GM15510 (cell line): ENCODE measurements around the gene CDC6.

ENCODE experiments used
- POLR2A ChIP-seq: IDR thresholded peaks from 3 replicates; pipeline ENCODE4 v1.6.1; 2011; ENCODE audit warnings: borderline replicate concordance; ENCODE audit not compliant: insufficient read length; ENCODE audit errors: extremely low read depth

Gene CDC6, protein sequence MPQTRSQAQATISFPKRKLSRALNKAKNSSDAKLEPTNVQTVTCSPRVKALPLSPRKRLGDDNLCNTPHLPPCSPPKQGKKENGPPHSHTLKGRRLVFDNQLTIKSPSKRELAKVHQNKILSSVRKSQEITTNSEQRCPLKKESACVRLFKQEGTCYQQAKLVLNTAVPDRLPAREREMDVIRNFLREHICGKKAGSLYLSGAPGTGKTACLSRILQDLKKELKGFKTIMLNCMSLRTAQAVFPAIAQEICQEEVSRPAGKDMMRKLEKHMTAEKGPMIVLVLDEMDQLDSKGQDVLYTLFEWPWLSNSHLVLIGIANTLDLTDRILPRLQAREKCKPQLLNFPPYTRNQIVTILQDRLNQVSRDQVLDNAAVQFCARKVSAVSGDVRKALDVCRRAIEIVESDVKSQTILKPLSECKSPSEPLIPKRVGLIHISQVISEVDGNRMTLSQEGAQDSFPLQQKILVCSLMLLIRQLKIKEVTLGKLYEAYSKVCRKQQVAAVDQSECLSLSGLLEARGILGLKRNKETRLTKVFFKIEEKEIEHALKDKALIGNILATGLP

DNA sequence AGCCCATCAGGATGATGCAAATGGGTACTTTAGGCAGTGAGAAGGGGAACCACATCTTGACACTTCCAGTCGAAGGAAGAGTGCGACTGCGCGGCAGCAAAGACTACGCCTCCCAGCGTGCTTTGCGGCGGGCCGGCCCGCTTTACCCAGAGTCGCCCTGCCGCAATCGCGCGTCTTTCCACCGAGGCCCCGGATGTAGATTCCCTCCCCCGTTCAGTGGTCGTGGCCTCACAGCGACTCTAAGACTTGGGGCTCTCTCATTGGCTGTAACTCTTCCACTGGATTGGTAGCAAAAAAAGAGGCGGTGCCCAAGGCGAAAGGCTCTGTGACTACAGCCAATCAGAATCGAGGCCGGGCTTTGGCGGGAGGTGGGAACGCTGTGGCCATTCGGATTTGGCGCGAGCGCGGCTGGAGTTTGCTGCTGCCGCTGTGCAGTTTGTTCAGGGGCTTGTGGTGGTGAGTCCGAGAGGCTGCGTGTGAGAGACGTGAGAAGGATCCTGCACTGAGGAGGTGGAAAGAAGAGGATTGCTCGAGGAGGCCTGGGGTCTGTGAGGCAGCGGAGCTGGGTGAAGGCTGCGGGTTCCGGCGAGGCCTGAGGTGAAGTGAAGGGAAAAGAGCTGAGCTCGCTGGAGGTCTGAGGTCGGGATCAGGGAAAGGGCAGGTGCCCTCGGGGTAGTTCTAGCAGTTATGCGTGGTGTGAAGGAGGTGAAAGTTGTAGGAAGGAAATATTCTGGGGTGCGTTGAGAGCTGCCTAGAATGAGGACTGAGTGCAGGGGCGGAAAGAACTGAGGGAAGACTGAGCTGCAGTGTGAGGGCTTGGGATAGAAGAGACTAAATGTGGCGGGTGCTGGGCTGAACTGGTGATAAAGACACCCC, at the start of gene CDC6:
CDC6 (plus strand) TSS at position 386 of the 876 bp plus-strand sequence. CDS start 1,542 bp downstream, outside the sequence.
- peak; percentile 88 for TF ChIP-seq POLR2A

DNA sequence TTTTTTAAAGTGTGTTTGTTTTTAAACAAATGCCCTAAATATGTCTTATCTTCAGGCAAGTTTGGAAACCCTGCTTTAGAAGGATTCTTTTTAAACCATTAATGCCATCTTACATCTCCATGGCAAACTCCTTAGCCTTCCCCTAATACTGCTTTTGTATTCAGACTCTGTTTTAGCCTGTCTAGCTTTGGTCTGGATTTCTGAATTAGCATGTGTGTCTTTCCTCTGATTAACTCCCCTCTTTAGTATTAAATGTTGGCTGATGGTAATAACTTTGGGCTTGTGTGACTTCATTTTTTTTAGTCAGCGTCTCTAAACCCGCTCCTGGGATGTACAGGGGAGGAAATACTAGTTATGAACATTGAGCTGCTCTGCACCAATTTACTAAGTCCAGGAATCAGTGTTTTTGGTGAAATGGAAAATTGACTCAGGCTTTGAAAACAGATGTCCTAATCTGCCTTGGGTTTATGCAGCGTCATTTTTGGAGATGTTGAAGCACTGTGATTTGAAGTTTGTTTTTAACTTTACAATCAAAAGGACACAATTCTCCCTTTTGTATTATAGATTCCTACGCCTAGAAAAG, 46.3 kb upstream of the CDC6 start:
- TF ChIP-seq POLR2A = no peak

DNA sequence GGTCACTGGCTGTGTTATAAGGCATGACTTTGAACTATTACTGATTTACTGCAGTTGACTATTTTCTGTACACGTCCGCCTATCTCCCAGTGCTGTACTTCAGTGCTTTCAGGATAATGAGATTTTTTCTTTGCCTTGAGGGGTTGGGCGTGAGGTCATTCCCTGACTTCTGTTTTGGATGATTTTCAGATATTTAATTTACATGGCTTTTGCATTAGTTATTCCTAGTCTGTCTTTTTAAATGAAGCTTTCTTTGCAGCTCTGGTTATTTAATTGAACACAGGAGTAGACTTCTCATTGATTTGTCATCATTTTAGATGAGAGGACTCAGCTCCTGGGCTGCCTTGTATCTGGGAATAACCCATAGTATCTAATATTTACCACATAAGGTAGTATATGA, 44.9 kb upstream of the CDC6 start:
- TF ChIP-seq POLR2A = no peak

DNA sequence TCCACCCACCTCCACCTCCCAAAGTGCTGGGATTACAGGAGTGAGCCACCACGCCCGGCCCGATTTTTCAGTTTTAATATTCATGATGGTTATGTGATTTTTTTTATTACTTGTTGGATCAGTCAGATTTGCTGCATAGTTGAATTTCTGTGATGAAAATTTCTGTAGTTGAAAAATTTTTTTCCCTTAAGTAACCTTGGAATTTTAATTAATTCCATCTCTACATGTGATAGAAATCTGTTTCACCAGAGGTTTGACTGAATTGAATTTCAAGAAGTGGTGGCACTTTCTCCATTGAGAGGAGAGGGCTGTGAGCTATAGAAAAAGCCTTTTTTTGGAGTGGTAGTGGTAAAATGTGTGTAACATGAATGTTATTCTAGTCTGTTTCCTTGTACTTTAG, 43.9 kb upstream of the CDC6 start:
- no peak for TF ChIP-seq POLR2A

DNA sequence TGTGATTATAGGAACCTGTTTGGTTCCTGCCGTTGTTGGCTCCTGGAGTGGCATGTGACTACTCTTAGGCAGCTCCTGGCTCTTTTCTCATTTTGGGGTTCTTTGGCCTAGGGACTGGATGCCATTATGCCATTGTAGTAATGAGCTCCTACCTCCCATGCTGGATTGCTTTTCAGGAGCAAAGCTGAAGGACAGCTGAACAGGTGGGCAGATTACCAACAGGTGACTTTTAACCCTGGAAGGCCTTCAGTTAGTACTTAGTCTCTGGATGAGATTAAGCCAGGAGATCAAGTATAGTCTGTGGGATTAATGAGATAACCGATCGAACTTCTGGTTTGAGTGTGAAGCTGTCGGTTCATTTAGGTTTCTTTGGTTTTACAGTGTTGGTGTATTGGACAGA, 43.4 kb upstream of the CDC6 start:
- no peak for TF ChIP-seq POLR2A

DNA sequence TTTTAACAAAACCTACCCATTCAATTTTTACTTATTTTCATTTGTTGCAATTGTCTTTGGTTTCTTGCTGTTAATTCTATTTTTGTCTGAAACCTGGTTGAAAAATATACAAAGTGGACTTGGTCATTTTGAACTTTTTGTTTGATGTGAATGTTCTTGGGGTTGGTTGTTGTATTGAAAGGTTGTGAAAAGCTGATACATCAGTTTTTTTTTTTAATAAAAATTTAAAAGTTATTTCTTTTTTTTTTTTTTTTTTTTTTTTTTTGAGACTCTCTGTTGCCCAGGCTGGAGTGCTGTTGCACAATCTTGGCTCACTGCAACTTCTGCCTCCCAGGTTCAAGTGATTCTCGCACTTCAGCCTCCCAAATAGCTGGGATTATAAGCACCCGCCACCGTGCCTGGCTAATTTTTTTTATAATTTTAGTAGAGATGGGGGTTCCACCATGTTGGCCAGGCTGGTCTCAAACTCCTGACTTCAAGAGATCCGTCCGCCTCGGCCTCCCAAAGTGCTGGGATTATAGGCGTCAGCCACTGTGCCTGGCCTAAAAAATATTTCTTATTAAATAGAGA, 39.7 kb upstream of the CDC6 start:
- no peak for TF ChIP-seq POLR2A

DNA sequence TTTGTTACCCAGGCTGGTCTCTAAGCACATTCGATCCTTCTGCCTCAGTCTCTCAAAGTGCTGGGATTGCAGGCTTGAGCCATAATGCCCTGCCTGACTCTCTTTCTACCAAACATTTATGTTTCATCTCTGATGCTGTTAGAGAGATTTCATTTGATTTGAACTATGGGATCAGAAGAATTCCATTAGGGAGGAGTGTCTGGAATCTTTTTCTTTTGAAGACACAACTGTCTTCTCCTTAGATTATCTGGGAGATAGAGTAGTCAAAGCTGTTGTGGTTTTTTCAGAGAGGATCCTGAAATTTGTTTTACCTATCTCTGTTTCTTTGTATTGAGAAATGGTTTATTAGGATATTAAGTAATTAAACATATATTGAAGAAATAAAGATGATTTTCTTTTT, 39.2 kb upstream of the CDC6 start:
- no peak for TF ChIP-seq POLR2A

DNA sequence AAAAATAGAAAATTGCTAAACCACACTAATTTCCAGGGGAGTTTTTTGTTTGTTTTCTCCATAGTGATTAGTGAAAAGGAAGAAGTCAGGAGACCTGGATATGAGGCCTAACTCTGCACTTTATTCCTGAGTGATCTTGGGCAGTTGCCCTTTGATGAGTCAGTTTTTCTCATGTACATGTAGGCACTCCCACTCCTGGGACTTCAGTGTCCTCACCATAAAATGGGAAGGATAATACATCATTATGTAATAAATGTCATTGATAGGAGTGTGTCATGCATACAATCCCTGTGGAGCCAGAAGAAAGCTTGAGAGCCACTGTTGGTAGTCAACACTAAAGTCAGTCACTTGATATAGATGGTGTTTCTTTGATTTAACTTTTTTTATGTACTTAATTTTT, 36.1 kb upstream of the CDC6 start:
- no peak for TF ChIP-seq POLR2A

DNA sequence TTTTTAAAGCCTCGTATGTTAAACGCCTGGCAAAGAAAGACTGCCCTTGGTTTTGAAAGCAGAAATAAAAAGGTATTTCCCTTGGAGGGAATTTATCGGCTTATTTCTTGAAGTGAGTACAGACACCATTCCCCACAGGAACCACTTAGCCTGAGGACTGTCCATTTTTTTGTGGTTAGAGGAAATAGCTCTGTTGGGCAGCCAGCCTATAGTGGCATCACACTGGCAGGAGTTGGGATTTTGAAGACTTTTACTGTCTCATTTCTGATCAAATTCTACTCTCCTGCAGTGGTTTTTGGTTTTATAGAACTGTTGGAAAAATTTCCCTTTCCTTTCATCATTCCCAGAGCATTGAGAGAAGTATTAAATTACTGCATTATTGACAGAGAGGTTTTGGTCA, 34.1 kb upstream of the CDC6 start:
- no peak for TF ChIP-seq POLR2A

DNA sequence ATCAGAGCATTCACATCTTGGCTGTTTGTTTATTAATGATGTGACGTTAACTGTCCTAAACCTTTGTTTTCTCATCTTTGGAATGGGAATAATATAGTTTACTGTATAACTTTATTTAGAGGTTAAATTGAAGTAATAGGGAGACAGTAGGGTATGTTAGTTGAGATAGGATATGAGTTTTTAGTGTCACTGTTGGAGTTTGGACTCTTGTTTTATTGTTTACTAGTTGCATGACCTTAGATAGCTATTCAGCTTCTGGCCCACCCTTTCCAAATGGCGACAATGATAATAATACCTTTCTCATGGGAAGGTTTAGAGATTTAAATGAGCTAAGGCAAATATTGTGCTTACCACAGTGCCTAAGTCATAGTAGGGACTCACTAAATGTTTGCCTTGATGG, 28.2 kb upstream of the CDC6 start:
- no peak for TF ChIP-seq POLR2A

DNA sequence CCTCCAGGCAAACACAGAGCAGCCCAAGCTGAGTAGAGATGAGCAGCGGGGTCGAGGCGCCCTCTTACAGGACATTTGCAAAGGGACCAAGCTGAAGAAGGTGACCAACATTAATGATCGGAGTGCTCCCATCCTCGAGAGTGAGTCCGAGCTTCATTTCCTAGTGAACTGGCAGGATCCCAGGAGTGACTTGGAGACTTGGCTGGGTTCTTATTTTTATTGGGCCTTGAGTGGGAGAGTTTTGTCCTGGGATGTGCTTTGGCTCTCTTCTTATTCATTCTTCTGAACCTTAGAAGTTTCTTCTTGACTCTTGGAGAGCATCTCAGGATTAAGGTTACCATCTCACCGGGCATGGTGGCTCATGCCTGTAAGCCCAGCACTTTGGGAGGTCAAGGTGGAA, 27.2 kb upstream of the CDC6 start:
- TF ChIP-seq POLR2A = no peak

DNA sequence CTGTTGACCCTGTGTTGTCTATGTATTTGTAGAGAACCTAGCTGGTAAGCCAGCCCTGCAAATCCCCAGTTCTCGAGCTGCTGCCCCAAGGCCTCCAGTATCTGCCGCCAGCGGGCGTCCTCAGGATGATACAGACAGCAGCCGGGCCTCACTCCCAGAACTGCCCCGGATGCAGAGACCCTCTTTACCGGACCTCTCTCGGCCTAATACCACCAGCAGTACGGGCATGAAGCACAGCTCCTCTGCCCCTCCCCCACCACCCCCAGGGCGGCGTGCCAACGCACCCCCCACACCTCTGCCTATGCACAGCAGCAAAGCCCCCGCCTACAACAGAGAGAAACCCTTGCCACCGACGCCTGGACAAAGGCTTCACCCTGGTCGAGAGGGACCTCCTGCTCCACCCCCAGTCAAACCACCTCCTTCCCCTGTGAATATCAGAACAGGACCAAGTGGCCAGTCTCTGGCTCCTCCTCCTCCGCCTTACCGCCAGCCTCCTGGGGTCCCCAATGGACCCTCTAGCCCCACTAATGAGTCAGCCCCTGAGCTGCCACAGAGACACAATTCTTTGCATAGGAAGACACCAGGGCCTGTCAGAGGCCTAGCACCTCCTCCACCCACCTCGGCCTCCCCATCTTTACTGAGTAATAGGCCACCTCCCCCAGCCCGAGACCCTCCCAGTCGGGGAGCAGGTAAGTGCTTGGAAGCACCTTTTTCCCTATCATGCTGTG, 23.1 kb upstream of the CDC6 start:
- TF ChIP-seq POLR2A = no peak

DNA sequence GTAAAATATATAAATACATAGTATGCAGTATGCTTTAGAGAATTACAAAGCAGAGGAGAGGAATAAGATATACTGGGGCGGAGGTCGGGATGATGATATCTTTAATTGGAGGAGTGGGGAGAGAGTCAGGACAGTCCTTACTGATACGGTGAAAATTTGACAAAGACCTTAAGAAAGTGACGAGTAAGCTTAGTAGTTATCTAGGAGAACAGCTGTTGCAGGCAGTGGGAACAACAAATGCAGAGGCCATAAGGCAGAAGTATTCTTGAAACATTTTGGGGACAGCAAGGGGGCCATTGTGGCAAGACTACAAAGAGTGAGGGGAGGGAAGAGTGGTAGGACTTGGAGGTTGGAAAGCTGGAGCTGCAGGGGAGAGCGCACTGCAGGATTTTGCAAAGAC, 22.3 kb upstream of the CDC6 start:
- TF ChIP-seq POLR2A = no peak

DNA sequence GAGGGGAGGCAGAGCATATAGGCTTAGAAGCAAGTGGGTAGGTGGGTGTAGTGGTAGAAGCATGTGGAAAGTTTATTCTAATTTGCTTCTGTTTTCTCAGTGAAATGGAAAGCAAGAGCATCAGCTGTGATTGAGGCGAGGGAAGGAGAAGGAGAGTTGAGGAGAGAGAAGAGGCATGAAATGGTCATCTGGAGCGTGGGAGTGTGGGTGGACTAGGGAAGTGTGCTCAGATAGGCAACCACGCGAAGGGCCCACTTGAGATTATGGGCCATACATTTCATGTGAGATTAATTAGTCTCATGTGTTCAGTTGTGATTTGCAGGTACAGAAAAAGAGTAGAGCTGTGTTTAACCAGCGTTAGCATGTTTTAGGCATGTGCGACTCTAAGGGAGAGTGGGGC, 20.8 kb upstream of the CDC6 start:
- TF ChIP-seq POLR2A = no peak
